Ishikawa (cell line): ENCODE results near the gene DLEC1.

Experiments used
- CEBPB ChIP-seq: IDR thresholded peaks from 2 replicates; pipeline ENCODE4 v1.6.1; 2012
- CREB1 ChIP-seq: IDR thresholded peaks from 2 replicates; pipeline ENCODE4 v1.6.1; 2012; ENCODE audit warnings: low read depth
- EGR1 ChIP-seq: IDR thresholded peaks from 2 replicates; pipeline ENCODE4 v1.6.1; 2012
- EP300 ChIP-seq: IDR thresholded peaks from 2 replicates; pipeline ENCODE4 v1.6.1; 2012; ENCODE audit warnings: borderline replicate concordance
- FOXM1 ChIP-seq: IDR thresholded peaks from 2 replicates; pipeline ENCODE4 v1.6.1; 2012; ENCODE audit warnings: low read depth, borderline replicate concordance
- NFIC ChIP-seq: IDR thresholded peaks from 2 replicates; pipeline ENCODE4 v1.6.1; 2012
- RAD21 ChIP-seq: IDR thresholded peaks from 2 replicates; pipeline ENCODE4 v1.6.1; 2012; ENCODE audit warnings: low read depth
- TAF1 ChIP-seq: IDR thresholded peaks from 2 replicates; pipeline ENCODE4 v1.6.1; 2012; ENCODE audit warnings: low read depth, mild to moderate bottlenecking
- TCF12 ChIP-seq: IDR thresholded peaks from 2 replicates; pipeline ENCODE4 v1.6.1; 2012; ENCODE audit warnings: low read depth
- TEAD4 ChIP-seq: IDR thresholded peaks from 2 replicates; pipeline ENCODE4 v1.6.1; 2012
- YY1 ChIP-seq: IDR thresholded peaks from 2 replicates; pipeline ENCODE4 v1.6.1; 2012; ENCODE audit warnings: low read depth
- ZBTB7A ChIP-seq: IDR thresholded peaks from 2 replicates; pipeline ENCODE4 v1.6.1; 2012; ENCODE audit warnings: low read depth
- TF ChIP-seq, protein P1 (sequence below): IDR thresholded peaks from 2 replicates; pipeline ENCODE4 v1.6.1; 2012; ENCODE audit warnings: low read depth, mild to moderate bottlenecking
- TF ChIP-seq, protein P2 (sequence below): IDR thresholded peaks from 2 replicates; pipeline ENCODE4 v1.6.1; 2012
- TF ChIP-seq, protein P3 (sequence below): IDR thresholded peaks from 2 replicates; pipeline ENCODE4 v1.6.1; 2012

DLEC1 gene

DNA sequence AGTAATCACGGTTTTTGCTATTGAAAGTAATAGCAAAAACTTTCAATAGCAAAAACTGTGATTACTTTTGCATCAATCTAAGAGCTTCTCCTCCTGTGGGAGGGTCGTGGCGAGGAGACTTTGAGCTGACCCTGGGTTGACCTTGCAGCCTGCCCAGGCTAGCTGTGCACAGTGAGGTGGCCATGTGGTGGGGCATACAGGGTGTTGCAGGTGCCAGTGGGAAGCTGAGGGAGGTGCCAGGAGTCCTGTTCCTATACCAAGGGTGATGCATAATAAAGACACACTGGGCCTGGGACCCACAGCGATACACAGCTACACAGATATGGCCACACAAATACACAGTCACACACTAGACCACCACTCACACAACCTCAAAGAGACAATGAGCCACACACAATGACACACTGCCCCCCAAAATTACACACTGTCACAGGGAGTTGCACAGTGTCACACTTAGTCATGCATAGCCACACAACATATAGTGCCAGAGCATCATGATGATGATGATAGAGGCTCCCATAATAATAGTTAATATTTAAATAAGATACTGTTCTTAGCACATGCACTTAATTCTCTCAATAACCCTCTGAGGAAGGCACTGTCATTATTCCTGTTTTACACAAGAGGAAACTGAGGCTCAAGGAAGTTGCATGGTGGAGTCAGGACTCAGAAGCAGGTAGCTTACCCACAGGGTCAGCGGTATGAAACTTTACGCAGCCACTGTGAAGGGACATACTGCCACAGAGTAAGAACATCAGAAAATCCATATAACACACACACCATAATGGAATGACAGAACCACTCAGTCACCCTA lies 15.9 kb upstream of the DLEC1 start:
- TF ChIP-seq TCF12: no peak

DNA sequence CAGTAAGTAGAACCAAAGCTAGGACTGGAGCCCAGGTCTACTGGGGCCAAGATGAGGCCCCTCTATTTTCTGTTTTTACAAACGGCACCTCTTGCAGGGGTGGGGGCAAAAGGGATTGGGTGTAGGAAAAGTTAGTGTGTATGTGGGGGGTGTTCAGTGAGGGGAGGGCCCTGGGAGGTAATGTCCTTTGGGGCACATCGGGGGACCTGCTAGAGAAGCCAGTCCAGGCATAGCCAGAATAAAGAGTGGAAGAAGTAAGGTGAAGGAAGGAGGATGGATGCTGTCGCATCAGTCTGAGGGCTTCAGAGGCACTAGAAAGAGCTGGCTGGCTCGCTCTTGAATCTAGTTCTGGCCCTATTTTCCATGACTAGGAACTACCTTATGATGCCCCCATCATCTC lies 12.2 kb upstream of the DLEC1 start:
- no peak for TF ChIP-seq NFIC
- no peak for TF ChIP-seq ZBTB7A
- no peak for TF ChIP-seq RAD21
- no peak for TF ChIP-seq CEBPB
- TF ChIP-seq, protein P1, sequence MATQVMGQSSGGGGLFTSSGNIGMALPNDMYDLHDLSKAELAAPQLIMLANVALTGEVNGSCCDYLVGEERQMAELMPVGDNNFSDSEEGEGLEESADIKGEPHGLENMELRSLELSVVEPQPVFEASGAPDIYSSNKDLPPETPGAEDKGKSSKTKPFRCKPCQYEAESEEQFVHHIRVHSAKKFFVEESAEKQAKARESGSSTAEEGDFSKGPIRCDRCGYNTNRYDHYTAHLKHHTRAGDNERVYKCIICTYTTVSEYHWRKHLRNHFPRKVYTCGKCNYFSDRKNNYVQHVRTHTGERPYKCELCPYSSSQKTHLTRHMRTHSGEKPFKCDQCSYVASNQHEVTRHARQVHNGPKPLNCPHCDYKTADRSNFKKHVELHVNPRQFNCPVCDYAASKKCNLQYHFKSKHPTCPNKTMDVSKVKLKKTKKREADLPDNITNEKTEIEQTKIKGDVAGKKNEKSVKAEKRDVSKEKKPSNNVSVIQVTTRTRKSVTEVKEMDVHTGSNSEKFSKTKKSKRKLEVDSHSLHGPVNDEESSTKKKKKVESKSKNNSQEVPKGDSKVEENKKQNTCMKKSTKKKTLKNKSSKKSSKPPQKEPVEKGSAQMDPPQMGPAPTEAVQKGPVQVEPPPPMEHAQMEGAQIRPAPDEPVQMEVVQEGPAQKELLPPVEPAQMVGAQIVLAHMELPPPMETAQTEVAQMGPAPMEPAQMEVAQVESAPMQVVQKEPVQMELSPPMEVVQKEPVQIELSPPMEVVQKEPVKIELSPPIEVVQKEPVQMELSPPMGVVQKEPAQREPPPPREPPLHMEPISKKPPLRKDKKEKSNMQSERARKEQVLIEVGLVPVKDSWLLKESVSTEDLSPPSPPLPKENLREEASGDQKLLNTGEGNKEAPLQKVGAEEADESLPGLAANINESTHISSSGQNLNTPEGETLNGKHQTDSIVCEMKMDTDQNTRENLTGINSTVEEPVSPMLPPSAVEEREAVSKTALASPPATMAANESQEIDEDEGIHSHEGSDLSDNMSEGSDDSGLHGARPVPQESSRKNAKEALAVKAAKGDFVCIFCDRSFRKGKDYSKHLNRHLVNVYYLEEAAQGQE: no peak
- TF ChIP-seq, protein P2, sequence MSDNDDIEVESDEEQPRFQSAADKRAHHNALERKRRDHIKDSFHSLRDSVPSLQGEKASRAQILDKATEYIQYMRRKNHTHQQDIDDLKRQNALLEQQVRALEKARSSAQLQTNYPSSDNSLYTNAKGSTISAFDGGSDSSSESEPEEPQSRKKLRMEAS: no peak
- no peak for TF ChIP-seq YY1
- no peak for TF ChIP-seq TCF12
- TF ChIP-seq TAF1: no peak
- no peak for TF ChIP-seq EGR1
- TF ChIP-seq CREB1: no peak
- TF ChIP-seq, protein P3, sequence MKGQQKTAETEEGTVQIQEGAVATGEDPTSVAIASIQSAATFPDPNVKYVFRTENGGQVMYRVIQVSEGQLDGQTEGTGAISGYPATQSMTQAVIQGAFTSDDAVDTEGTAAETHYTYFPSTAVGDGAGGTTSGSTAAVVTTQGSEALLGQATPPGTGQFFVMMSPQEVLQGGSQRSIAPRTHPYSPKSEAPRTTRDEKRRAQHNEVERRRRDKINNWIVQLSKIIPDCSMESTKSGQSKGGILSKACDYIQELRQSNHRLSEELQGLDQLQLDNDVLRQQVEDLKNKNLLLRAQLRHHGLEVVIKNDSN: no peak

DNA sequence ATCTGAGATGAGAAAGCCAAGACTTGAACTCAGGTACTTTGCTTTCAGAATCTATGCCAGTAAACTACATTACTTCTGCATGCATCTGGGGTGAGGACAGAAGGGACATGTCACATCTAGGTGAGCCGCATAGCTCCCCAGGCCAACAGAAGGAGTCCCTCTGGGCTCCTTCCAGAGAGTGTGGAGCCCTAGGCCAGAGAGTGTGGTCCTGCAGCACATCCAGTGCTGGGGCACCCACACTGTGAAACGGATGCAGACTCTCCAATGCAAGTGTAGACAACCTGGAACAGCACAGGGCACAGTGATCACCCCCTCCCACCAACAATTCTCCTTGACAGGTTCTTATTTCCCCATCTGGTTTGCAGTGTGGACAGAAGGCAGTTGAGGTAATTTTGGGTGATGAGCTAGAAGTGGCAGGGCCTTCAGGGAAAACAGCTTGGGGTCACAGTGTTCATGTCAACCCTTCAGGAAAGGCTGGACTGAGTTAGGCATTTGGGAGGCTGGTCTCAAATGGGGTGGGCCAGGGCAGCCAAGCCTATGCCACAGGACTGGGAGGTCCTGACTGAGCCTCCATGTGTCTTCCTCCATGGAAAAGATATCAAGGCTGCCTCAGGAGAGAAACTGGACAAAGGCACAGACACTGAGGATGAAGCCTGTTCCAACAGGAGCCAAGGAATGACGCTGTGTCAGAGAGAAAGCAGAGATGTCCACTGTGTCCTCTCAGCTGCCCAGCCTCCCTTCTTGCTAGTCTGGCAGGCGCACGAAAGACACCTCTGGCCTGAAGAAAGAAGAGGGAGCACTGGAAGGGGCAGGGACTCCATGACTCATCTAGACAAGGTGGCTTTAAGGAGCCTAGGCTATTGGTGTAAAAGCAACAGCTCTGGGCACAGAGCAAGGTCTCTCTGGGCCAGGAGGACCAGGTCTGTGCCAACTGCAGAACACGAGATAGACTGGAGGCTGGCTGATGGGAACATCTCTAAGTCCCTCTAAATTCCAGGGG lies 11.2 kb upstream of the DLEC1 start:
- TF ChIP-seq EGR1 (no peak), TAF1 (no peak), NFIC (no peak), EP300 (no peak), CEBPB (no peak), TEAD4 (no peak), CREB1 (no peak), FOXM1 (no peak), ZBTB7A (no peak), RAD21 (no peak), TCF12 (no peak), YY1 (no peak)
- TF ChIP-seq, protein P2: no peak
- TF ChIP-seq, protein P3: no peak
- TF ChIP-seq, protein P1: no peak

DNA sequence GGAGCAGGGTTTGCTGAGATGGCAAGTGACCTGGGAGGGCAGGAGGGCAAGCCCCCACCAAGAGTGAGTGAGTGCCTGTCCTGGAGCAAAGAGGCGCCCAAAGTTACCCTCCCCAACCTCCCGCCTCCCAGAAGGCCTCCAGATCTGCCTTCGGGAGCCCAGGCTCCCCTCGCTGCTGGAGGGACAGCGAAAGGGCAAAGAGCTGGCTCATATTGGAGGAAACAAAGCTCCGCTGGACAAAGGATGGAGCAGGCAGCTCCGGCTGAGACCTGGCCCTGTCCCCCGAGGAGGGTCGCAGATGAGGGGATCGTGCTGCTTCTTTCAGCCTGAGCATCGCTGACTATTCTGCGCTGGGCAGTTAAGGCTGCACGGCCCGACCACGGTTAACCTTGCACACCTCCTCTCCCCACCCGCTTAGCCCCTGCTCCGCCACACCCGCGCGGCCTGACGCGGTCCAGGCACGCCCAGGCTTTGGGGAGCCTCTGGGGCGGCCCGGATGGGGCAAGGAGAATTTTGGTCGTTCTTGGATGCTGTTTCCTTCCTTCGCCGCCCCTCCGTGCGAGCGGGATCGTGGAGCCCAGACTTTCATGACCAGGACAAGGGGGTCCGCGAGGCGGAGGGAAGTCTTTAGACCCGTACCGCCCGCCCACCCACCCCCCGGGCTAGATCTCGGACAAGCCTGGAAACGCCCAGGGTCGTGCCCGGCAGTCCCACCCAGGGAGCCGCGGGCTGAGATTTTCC lies 10.2 kb upstream of the DLEC1 start:
- no peak for TF ChIP-seq TCF12
- no peak for TF ChIP-seq ZBTB7A
- TF ChIP-seq TEAD4: no peak
- TF ChIP-seq, protein P3: no peak
